Measurements from ENCODE around the gene WIF1.

The WIF1 gene

GRCh38 chr12:65082406-65082805 is 38.7 kb downstream of the WIF1 start:
- H2AK5ac ChIP-seq (ENCODE audit: low read length): no peak overlapping the region
- H3K18ac ChIP-seq (ENCODE audit: low read length): no peak overlapping the region
- H3K4me2 ChIP-seq (ENCODE audit: low read length): no peak overlapping the region
- H3K56ac ChIP-seq (ENCODE audit: low read length): no peak overlapping the region
- H3K23ac ChIP-seq (ENCODE audit: low read length): no peak overlapping the region
- H2BK15ac ChIP-seq (replicated peaks; ENCODE audit: low read depth): no peak overlapping the region
- no peaks in the 10 kb centered on the region for H3K79me1 ChIP-seq (ENCODE audit: low read length)
- DNase-seq: no peak
- H2BK5ac ChIP-seq (ENCODE audit: low read length): no peak overlapping the region
- H3K4me1 ChIP-seq (ENCODE audit: control insufficient read depth, low read depth, low read length): no peaks in the 10 kb centered on the region
- no peak overlapping the region for H4K5ac ChIP-seq (ENCODE audit: low read length)
- H3K27me3 ChIP-seq (ENCODE audit: insufficient read depth, low read length, poor library complexity): no peaks in the 10 kb centered on the region
- no peak overlapping the region for H3K9ac ChIP-seq (ENCODE audit: low read length)
- H4K8ac ChIP-seq (ENCODE audit: low read depth, low read length): no peak overlapping the region
- H3K4ac ChIP-seq (ENCODE audit: low read depth, low read length): no peak overlapping the region
- H3K79me2 ChIP-seq (ENCODE audit: control insufficient read depth, insufficient read depth, low read length): no peaks in the 10 kb centered on the region
- no peak overlapping the region for H2BK120ac ChIP-seq (ENCODE audit: low read depth, low read length)
- no peak overlapping the region for H3K4me3 ChIP-seq (ENCODE audit: low read length)
- H3K27ac ChIP-seq (ENCODE audit: low read depth, low read length): no peak overlapping the region
- H3K36me3 ChIP-seq (ENCODE audit: control insufficient read depth, insufficient read depth, low read length): no peaks in the 10 kb centered on the region

GRCh38 chr12:65081496-65081895 is 39.6 kb downstream of the WIF1 start:
- Histone ChIP-seq H3K4me2 (ENCODE audit: low read length) (no peak overlapping the region), H3K79me2 (ENCODE audit: control insufficient read depth, insufficient read depth, low read length) (no peaks in the 10 kb centered on the region), H3K18ac (ENCODE audit: low read length) (no peak overlapping the region), H3K9ac (ENCODE audit: low read length) (no peak overlapping the region), H3K79me1 (ENCODE audit: low read length) (no peaks in the 10 kb centered on the region), H3K4me1 (ENCODE audit: control insufficient read depth, low read depth, low read length) (no peaks in the 10 kb centered on the region), H2BK120ac (ENCODE audit: low read depth, low read length) (no peak overlapping the region), H3K4ac (ENCODE audit: low read depth, low read length) (no peak overlapping the region), H3K23ac (ENCODE audit: low read length) (no peak overlapping the region), H2AK5ac (ENCODE audit: low read length) (no peak overlapping the region), H4K5ac (ENCODE audit: low read length) (no peak overlapping the region), H3K27me3 (ENCODE audit: insufficient read depth, low read length, poor library complexity) (no peaks in the 10 kb centered on the region), H2BK15ac (replicated peaks; ENCODE audit: low read depth) (no peak overlapping the region), H3K56ac (ENCODE audit: low read length) (no peak overlapping the region), H3K36me3 (ENCODE audit: control insufficient read depth, insufficient read depth, low read length) (no peaks in the 10 kb centered on the region), H4K8ac (ENCODE audit: low read depth, low read length) (no peak overlapping the region), H2BK5ac (ENCODE audit: low read length) (no peak overlapping the region), H3K27ac (ENCODE audit: low read depth, low read length) (no peak overlapping the region), H3K4me3 (ENCODE audit: low read length) (no peak overlapping the region)
- no peak for DNase-seq
- WGBS (ENCODE audit: extremely low coverage, insufficient coverage, low lambda C conversion rate): no CpG with 5 or more reads among the region's 1 CpG

- H3K23ac ChIP-seq (ENCODE audit: low read length): no peak overlapping the region
- no peak overlapping the region for H3K18ac ChIP-seq (ENCODE audit: low read length)
- no peak overlapping the region for H3K4me3 ChIP-seq (ENCODE audit: low read length)
- peak; percentile 8 for DNase-seq
- H3K4me1 ChIP-seq (ENCODE audit: control insufficient read depth, low read depth, low read length): no peaks in the 10 kb centered on the region
- no peak overlapping the region for H2AK5ac ChIP-seq (ENCODE audit: low read length)
- H2BK5ac ChIP-seq (ENCODE audit: low read length): no peak overlapping the region
- H3K56ac ChIP-seq (ENCODE audit: low read length): no peak overlapping the region
- H2BK120ac ChIP-seq (ENCODE audit: low read depth, low read length): no peak overlapping the region
- no peak overlapping the region for H4K5ac ChIP-seq (ENCODE audit: low read length)
- H3K27me3 ChIP-seq (ENCODE audit: insufficient read depth, low read length, poor library complexity): no peaks in the 10 kb centered on the region
- H3K4ac ChIP-seq (ENCODE audit: low read depth, low read length): no peak overlapping the region
- no peak overlapping the region for H4K8ac ChIP-seq (ENCODE audit: low read depth, low read length)
- H3K4me2 ChIP-seq (ENCODE audit: low read length): no peak overlapping the region
- H3K79me2 ChIP-seq (ENCODE audit: control insufficient read depth, insufficient read depth, low read length): no peaks in the 10 kb centered on the region
- no peak overlapping the region for H3K27ac ChIP-seq (ENCODE audit: low read depth, low read length)
- no peak overlapping the region for H3K9ac ChIP-seq (ENCODE audit: low read length)
- no peak overlapping the region for H2BK15ac ChIP-seq (replicated peaks; ENCODE audit: low read depth)
- WGBS (ENCODE audit: extremely low coverage, insufficient coverage, low lambda C conversion rate): no CpG with 5 or more reads among the region's 6 CpGs
- no peaks in the 10 kb centered on the region for H3K79me1 ChIP-seq (ENCODE audit: low read length)
- H3K36me3 ChIP-seq (ENCODE audit: control insufficient read depth, insufficient read depth, low read length): no peaks in the 10 kb centered on the region
These were observed 46.2 kb downstream of the WIF1 start for GRCh38 chr12:65074932-65075331.

- no peak overlapping the region for H4K8ac ChIP-seq (ENCODE audit: low read depth, low read length)
- H2BK120ac ChIP-seq (ENCODE audit: low read depth, low read length): no peak overlapping the region
- H3K18ac ChIP-seq (ENCODE audit: low read length): no peak overlapping the region
- H2BK15ac ChIP-seq (replicated peaks; ENCODE audit: low read depth): no peak overlapping the region
- H3K4me1 ChIP-seq (ENCODE audit: control insufficient read depth, low read depth, low read length): no peaks in the 10 kb centered on the region
- no peak overlapping the region for H2AK5ac ChIP-seq (ENCODE audit: low read length)
- DNase-seq: no peak
- WGBS (ENCODE audit: extremely low coverage, insufficient coverage, low lambda C conversion rate): no CpG with 5 or more reads among the region's 2 CpGs
- H3K27me3 ChIP-seq (ENCODE audit: insufficient read depth, low read length, poor library complexity): no peaks in the 10 kb centered on the region
- H2BK5ac ChIP-seq (ENCODE audit: low read length): no peak overlapping the region
- H3K79me2 ChIP-seq (ENCODE audit: control insufficient read depth, insufficient read depth, low read length): no peaks in the 10 kb centered on the region
- no peak overlapping the region for H3K4me2 ChIP-seq (ENCODE audit: low read length)
- no peak overlapping the region for H3K23ac ChIP-seq (ENCODE audit: low read length)
- no peaks in the 10 kb centered on the region for H3K36me3 ChIP-seq (ENCODE audit: control insufficient read depth, insufficient read depth, low read length)
- no peak overlapping the region for H3K4ac ChIP-seq (ENCODE audit: low read depth, low read length)
- H3K4me3 ChIP-seq (ENCODE audit: low read length): no peak overlapping the region
- H3K27ac ChIP-seq (ENCODE audit: low read depth, low read length): no peak overlapping the region
- no peak overlapping the region for H3K9ac ChIP-seq (ENCODE audit: low read length)
- H3K79me1 ChIP-seq (ENCODE audit: low read length): no peaks in the 10 kb centered on the region
- H3K56ac ChIP-seq (ENCODE audit: low read length): no peak overlapping the region
- no peak overlapping the region for H4K5ac ChIP-seq (ENCODE audit: low read length)
These were observed 51.8 kb downstream of the WIF1 start for GRCh38 chr12:65069336-65069735.

GRCh38 chr12:65067383-65067782 is 53.7 kb downstream of the WIF1 start:
- Histone ChIP-seq H3K56ac (ENCODE audit: low read length) (no peak overlapping the region), H3K36me3 (ENCODE audit: control insufficient read depth, insufficient read depth, low read length) (no peaks in the 10 kb centered on the region), H3K4ac (ENCODE audit: low read depth, low read length) (no peak overlapping the region), H2BK5ac (ENCODE audit: low read length) (no peak overlapping the region), H3K9ac (ENCODE audit: low read length) (no peak overlapping the region), H3K4me2 (ENCODE audit: low read length) (no peak overlapping the region), H3K27ac (ENCODE audit: low read depth, low read length) (no peak overlapping the region), H4K5ac (ENCODE audit: low read length) (no peak overlapping the region), H3K23ac (ENCODE audit: low read length) (no peak overlapping the region), H3K4me3 (ENCODE audit: low read length) (no peak overlapping the region), H3K79me2 (ENCODE audit: control insufficient read depth, insufficient read depth, low read length) (no peaks in the 10 kb centered on the region), H4K8ac (ENCODE audit: low read depth, low read length) (no peak overlapping the region), H3K18ac (ENCODE audit: low read length) (no peak overlapping the region), H2AK5ac (ENCODE audit: low read length) (no peak overlapping the region), H2BK120ac (ENCODE audit: low read depth, low read length) (no peak overlapping the region), H3K27me3 (ENCODE audit: insufficient read depth, low read length, poor library complexity) (no peaks in the 10 kb centered on the region), H2BK15ac (replicated peaks; ENCODE audit: low read depth) (no peak overlapping the region), H3K4me1 (ENCODE audit: control insufficient read depth, low read depth, low read length) (no peaks in the 10 kb centered on the region), H3K79me1 (ENCODE audit: low read length) (no peaks in the 10 kb centered on the region)
- no peak for DNase-seq
- no CpG with 5 or more reads among the region's 8 CpGs for WGBS (ENCODE audit: extremely low coverage, insufficient coverage, low lambda C conversion rate)

- Histone ChIP-seq H3K23ac (ENCODE audit: low read length) (no peak overlapping the region), H2BK5ac (ENCODE audit: low read length) (no peak overlapping the region), H3K27ac (ENCODE audit: low read depth, low read length) (no peak overlapping the region), H3K79me2 (ENCODE audit: control insufficient read depth, insufficient read depth, low read length) (no peaks in the 10 kb centered on the region), H3K9ac (ENCODE audit: low read length) (no peak overlapping the region), H2BK15ac (replicated peaks; ENCODE audit: low read depth) (no peak overlapping the region), H3K56ac (ENCODE audit: low read length) (no peak overlapping the region), H3K27me3 (ENCODE audit: insufficient read depth, low read length, poor library complexity) (no peaks in the 10 kb centered on the region), H2BK120ac (ENCODE audit: low read depth, low read length) (no peak overlapping the region), H3K4me3 (ENCODE audit: low read length) (no peak overlapping the region), H2AK5ac (ENCODE audit: low read length) (no peak overlapping the region), H3K18ac (ENCODE audit: low read length) (no peak overlapping the region), H4K8ac (ENCODE audit: low read depth, low read length) (no peak overlapping the region), H3K36me3 (ENCODE audit: control insufficient read depth, insufficient read depth, low read length) (no peaks in the 10 kb centered on the region), H3K4me2 (ENCODE audit: low read length) (no peak overlapping the region), H3K4me1 (ENCODE audit: control insufficient read depth, low read depth, low read length) (no peaks in the 10 kb centered on the region), H3K79me1 (ENCODE audit: low read length) (no peaks in the 10 kb centered on the region), H3K4ac (ENCODE audit: low read depth, low read length) (no peak overlapping the region), H4K5ac (ENCODE audit: low read length) (no peak overlapping the region)
- no peak for DNase-seq
- no CpG with 5 or more reads among the region's 4 CpGs for WGBS (ENCODE audit: extremely low coverage, insufficient coverage, low lambda C conversion rate)
These were observed 65.2 kb downstream of the WIF1 start for GRCh38 chr12:65055859-65056258.
